Subcutaneous adipose tissue (tissue), 4 donors: ENCODE results near the gene NRN1L. TPM values are rescaled to one million over a fixed set of nuclear protein-coding genes. Genes with fewer than 3 reads are reported as not detected.

Source experiments
- total RNA-seq, 4 donors: library from RNA; depleted of rRNA; stranded (reverse); fragments of >200 nt; gene quantifications; one replicate each; pipeline ENCODE4 v1.1.0, GENCODE V29; 2016
- TF ChIP-seq, protein P1 (sequence below): fragments of 450-650 bp; IDR thresholded peaks from one replicate; pipeline ENCODE4 v1.5.1; 2016; ENCODE audit warnings: low read depth, mild to moderate bottlenecking, control low read depth, antibody characterized with exemption, moderate library complexity

Gene NRN1L
- total RNA-seq, 4 donors from 2014 or later = 1.3 to 7.2 (median 2.5) TPM; not detected in 1

DNA sequence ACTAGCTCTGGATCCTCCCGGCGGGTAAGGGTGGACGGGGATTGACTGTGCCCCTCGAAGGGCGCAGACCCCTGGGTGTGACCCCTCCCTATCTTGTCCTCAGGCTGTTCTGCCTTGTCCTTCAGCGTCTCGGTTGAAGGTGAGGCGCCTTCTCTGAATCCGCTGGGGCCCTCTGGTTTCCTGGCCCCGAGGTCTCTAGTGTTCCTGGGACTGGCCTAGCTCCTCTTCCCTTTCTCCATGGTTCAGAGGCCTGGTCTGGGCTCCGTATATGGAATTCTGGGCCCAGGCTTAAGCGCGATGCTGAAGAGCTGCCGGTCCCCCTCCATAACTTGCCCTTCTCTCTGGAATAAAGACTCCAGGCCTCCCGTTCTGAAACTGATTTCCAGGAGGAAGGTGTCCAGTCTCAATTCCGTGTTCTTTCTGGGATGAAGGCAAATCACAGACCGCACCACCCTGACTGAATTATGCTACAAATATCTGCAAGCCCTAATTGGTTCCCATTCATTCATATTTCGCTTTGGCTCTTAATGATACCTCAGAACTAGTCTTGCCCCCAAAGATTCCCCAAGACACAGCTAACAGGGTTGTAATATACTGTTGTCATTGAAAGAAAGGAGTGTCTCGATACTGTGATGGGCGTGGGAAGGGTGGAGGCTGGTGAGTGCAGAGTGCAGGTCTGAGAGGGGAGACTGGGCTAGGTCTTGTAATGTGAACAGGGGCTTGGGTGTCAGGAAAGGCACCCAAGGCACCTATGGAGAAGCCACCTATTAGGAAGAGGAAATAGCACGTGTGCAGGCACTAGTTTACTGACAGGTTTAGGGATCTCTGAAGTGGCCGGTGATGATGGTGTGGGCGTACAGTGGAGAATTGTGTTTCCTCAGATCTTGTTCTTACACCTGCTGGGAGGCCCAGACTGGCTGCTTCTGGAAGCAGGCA, 11.0 kb upstream of the NRN1L start:
- TF ChIP-seq, protein P1, sequence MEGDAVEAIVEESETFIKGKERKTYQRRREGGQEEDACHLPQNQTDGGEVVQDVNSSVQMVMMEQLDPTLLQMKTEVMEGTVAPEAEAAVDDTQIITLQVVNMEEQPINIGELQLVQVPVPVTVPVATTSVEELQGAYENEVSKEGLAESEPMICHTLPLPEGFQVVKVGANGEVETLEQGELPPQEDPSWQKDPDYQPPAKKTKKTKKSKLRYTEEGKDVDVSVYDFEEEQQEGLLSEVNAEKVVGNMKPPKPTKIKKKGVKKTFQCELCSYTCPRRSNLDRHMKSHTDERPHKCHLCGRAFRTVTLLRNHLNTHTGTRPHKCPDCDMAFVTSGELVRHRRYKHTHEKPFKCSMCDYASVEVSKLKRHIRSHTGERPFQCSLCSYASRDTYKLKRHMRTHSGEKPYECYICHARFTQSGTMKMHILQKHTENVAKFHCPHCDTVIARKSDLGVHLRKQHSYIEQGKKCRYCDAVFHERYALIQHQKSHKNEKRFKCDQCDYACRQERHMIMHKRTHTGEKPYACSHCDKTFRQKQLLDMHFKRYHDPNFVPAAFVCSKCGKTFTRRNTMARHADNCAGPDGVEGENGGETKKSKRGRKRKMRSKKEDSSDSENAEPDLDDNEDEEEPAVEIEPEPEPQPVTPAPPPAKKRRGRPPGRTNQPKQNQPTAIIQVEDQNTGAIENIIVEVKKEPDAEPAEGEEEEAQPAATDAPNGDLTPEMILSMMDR = no peak

DNA sequence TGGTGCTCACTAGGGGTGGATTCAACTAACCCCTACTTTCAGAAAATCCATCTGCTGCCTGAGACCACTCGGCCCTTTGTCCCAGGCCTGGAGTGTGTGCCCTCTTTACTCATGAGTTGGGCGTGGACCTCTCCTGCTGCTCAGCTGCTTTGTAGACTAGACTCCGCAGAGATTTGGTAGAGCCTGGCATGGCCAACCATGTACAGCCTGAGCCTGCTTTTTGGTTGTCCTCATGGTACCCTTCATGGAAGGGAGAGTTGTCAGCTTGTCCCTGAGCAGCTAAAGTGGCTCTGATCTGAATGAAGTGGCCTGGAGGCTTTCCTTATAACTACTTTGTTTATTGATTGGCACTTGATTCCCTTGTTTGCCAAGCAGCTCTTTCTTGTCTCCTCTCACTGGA, 10.3 kb upstream of the NRN1L start:
- TF ChIP-seq, protein P1 = no peak

DNA sequence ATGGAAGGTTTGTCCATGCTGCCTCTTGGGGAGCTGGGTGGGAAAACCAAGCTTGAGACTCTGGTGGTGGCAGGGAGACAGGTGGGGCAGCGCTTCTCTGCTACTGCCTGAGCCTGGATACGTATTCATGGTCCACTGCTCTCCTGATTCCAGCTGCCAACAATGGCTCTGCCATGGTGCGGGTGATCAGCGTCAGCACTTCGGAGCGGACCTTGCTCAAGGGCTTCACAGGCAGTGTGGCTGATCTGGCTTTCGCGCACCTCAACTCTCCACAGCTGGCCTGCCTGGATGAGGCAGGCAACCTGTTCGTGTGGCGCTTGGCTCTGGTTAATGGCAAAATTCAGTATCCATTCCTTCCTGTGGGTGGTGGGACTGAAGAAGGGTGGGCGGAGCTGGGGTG, 7.6 kb upstream of the NRN1L start:
- TF ChIP-seq, protein P1 = no peak

DNA sequence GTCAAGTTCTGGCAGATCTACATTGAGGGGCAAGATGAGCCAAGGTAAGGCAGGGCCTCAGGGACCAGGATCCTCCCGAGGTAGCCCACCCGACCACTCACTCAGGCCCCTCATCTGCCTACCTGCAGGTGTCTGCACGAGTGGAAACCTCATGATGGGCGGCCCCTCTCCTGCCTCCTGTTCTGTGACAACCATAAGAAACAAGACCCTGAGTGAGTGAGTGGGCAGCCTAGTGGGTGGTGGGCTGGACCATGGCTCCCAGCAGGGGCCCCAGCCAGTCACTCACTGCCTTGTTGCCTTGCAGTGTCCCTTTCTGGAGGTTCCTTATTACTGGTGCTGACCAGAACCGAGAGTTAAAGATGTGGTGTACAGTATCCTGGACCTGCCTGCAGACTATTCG, 6.5 kb upstream of the NRN1L start:
- TF ChIP-seq, protein P1 = no peak

- TF ChIP-seq, protein P1 = no peak
Measured at GRCh38 chr16:67878846-67879245, 5.8 kb upstream of the NRN1L start.

DNA sequence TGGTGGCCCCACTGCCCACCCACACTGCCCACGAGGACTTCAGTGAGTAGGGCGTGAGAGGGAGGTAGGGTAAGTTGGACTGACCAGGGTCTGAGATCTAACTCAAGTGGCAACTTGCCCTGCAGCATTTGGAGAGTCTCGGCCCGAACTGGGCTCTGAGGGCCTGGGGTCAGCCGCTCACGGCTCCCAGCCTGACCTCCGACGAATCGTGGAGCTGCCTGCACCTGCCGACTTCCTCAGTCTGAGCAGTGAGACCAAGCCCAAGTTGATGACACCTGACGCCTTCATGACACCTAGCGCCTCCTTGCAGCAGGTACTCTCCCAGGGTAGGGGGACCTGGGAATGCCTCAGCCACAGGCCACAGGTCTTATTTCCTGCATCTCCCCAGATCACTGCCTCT, 5.2 kb upstream of the NRN1L start:
- TF ChIP-seq, protein P1 = no peak

GRCh38 chr16:67879936-67880335, 4.7 kb upstream of the NRN1L start:
- TF ChIP-seq, protein P1 = no peak
